HL-60 (cell line): ENCODE measurements around the gene CAMSAP1.

Source experiments
- DNase-seq, 2 experiments: peaks; one replicate each; pipeline ENCODE4 v3.0.0-alpha.2; 2010 to 2020; ENCODE audit warnings: low read depth in 1 of 2, low spot score in 1 of 2
- H3K27ac ChIP-seq: fragments of 250-450 bp; sonication (Bioruptor Pico); replicated peaks from 2 replicates; pipeline ENCODE4 v1.5.1; 2020; ENCODE audit warnings: mild to moderate bottlenecking, moderate library complexity
- H3K27me3 ChIP-seq: fragments of 250-450 bp; sonication (Bioruptor Pico); 2 replicates; pipeline ENCODE4 v1.5.1; 2021; ENCODE audit warnings: mild to moderate bottlenecking, moderate library complexity; ENCODE audit not compliant: insufficient read depth, poor library complexity, severe bottlenecking
- H3K4me3 ChIP-seq: replicated peaks from 2 replicates; pipeline ENCODE4 v1.5.1; 2011; ENCODE audit warnings: mild to moderate bottlenecking, control low read depth, low read length; ENCODE audit not compliant: insufficient read depth
- CTCF ChIP-seq: IDR thresholded peaks from one replicate; pipeline ENCODE4 v1.5.1; 2011; ENCODE audit warnings: low read length, control low read depth, inconsistent platforms; ENCODE audit not compliant: insufficient read depth
- GABPA ChIP-seq: IDR thresholded peaks from 2 replicates; pipeline ENCODE4 v1.6.1; 2012; ENCODE audit warnings: low read depth
- POLR2AphosphoS5 ChIP-seq: IDR thresholded peaks from 2 replicates; pipeline ENCODE4 v1.6.1; 2012; ENCODE audit warnings: low read depth
- REST ChIP-seq: IDR thresholded peaks from 2 replicates; pipeline ENCODE4 v1.6.1; 2012; ENCODE audit warnings: low read depth; ENCODE audit not compliant: insufficient replicate concordance
- SPI1 ChIP-seq: IDR thresholded peaks from 2 replicates; pipeline ENCODE4 v1.6.1; 2012; ENCODE audit warnings: low read depth, mild to moderate bottlenecking, borderline replicate concordance

The CAMSAP1 gene

GRCh38 chr9:135901031-135901758, 6.2 kb downstream of the CAMSAP1 start:
- Histone ChIP-seq H3K27me3 (no peaks in the 10 kb centered on the region), H3K27ac (no peak overlapping the region), H3K4me3 (no peak overlapping the region)
- TF ChIP-seq REST, result no peak
- no peak for TF ChIP-seq POLR2AphosphoS5
- TF ChIP-seq SPI1, result no peak
- TF ChIP-seq GABPA, result no peak
- no peak for TF ChIP-seq CTCF
- DNase-seq, result no peak

- no peak for DNase-seq
- no peak for TF ChIP-seq CTCF
- no peak for TF ChIP-seq POLR2AphosphoS5
- TF ChIP-seq REST, result no peak
- no peak for TF ChIP-seq GABPA
- TF ChIP-seq SPI1, result no peak
- Histone ChIP-seq H3K27me3 (no peaks in the 10 kb centered on the region), H3K27ac (no peak overlapping the region), H3K4me3 (no peak overlapping the region)
Measured at GRCh38 chr9:135898634-135899407, 8.5 kb downstream of the CAMSAP1 start.

- TF ChIP-seq POLR2AphosphoS5 (no peak), SPI1 (no peak), REST (no peak), CTCF (no peak)
Measured at GRCh38 chr9:135896626-135897025, 10.7 kb downstream of the CAMSAP1 start.

More at GRCh38 chr9:135896626-135897025, 10.7 kb downstream of the CAMSAP1 start:
- Histone ChIP-seq H3K27ac (no peak overlapping the region), H3K4me3 (no peak overlapping the region), H3K27me3 (no peaks in the 10 kb centered on the region)
- DNase-seq, result no peak
